SH-SY5Y (cell line): Measurements from ENCODE around the gene FUT3.
A peak's percentile ranks its signal among the peaks of the same experiment; 100 is the strongest.

Source experiments
- GATA2 ChIP-seq: IDR thresholded peaks from 2 replicates; pipeline ENCODE4 v1.6.1; 2011; ENCODE audit warnings: mild to moderate bottlenecking, low read depth, low read length
- GATA3 ChIP-seq: IDR thresholded peaks from 2 replicates; pipeline ENCODE4 v1.6.1; 2011; ENCODE audit warnings: low read depth, mild to moderate bottlenecking, low read length, moderate library complexity

The FUT3 gene

GRCh38 chr19:5832527-5833216, 18.6 kb downstream of the FUT3 start:
- TF ChIP-seq GATA3 = no peak
- no peak for TF ChIP-seq GATA2

- no peak for TF ChIP-seq GATA2
Observed at GRCh38 chr19:5832061-5832460, 19.2 kb downstream of the FUT3 start.

GRCh38 chr19:5831159-5831558, 20.1 kb downstream of the FUT3 start:
- TF ChIP-seq GATA2 = no peak
- no peak for TF ChIP-seq GATA3

- no peak for TF ChIP-seq GATA3
- no peak for TF ChIP-seq GATA2
Observed at GRCh38 chr19:5829567-5830310, 21.5 kb downstream of the FUT3 start.

- no peak for TF ChIP-seq GATA3
- TF ChIP-seq GATA2 = no peak
Observed at GRCh38 chr19:5828661-5829566, 22.3 kb downstream of the FUT3 start.

GRCh38 chr19:5827891-5828660, 23.2 kb downstream of the FUT3 start:
- peak; percentile 56; the same call in 1 of the 2 replicates for TF ChIP-seq GATA2
- no peak for TF ChIP-seq GATA3

GRCh38 chr19:5827342-5827890, 23.8 kb downstream of the FUT3 start:
- TF ChIP-seq GATA3 = no peak
- no peak for TF ChIP-seq GATA2

- TF ChIP-seq GATA2 (no peak), GATA3 (no peak)
Observed at GRCh38 chr19:5826531-5827341, 24.5 kb downstream of the FUT3 start.

GRCh38 chr19:5825178-5825577, 26.1 kb downstream of the FUT3 start:
- TF ChIP-seq GATA2 = no peak
- no peak for TF ChIP-seq GATA3

GRCh38 chr19:5824751-5825150, 26.5 kb downstream of the FUT3 start:
- no peak for TF ChIP-seq GATA3
- TF ChIP-seq GATA2 = no peak

- no peak for TF ChIP-seq GATA3
- TF ChIP-seq GATA2 = no peak
Observed at GRCh38 chr19:5823579-5824281, 27.5 kb downstream of the FUT3 start.
